Ecto neural progenitor cell (in vitro differentiated cells): Measurements from ENCODE around the gene C9orf50.
A peak's percentile ranks its signal among the peaks of the same experiment; 100 is the strongest.
"Not testable (repeated sequence)": the region's sequence is repeated elsewhere in the genome, so short reads cannot be mapped to it uniquely, and the experiment has no call there.

ENCODE experiments used
- DNase-seq: peaks from one replicate; pipeline ENCODE4 v3.0.0-alpha.2; 2018; ENCODE audit warnings: low spot score

C9orf50 gene

GRCh38 chr9:129620669-129621295, at the start of gene C9orf50:
Gene C9orf50 (minus strand): TSS chr9:129621101. CDS start chr9:129620574, 527 bp downstream.
- DNase-seq = no peak

- no peak for DNase-seq
These were observed 49.0 kb upstream of the C9orf50 start for GRCh38 chr9:129669946-129670345.

GRCh38 chr9:129669141-129669718, 48.3 kb upstream of the C9orf50 start:
- DNase-seq = no peak

GRCh38 chr9:129667850-129668249, 46.9 kb upstream of the C9orf50 start:
- no peak for DNase-seq

- DNase-seq = no peak
These were observed 46.5 kb upstream of the C9orf50 start for GRCh38 chr9:129667378-129667777.

GRCh38 chr9:129666575-129666974, 45.7 kb upstream of the C9orf50 start:
- no peak for DNase-seq

GRCh38 chr9:129665814-129666520, 45.1 kb upstream of the C9orf50 start:
- DNase-seq = peak; percentile 66

GRCh38 chr9:129665389-129665775, 44.5 kb upstream of the C9orf50 start, which contains the start of gene PRRX2:
Gene PRRX2 (plus strand): TSS chr9:129665647. CDS start chr9:129665868, 221 bp downstream.
- DNase-seq = peak; percentile 79

GRCh38 chr9:129664746-129665388, 44.0 kb upstream of the C9orf50 start:
- peak; percentile 71 for DNase-seq

- DNase-seq = not testable (repeated sequence)
These were observed 41.3 kb upstream of the C9orf50 start for GRCh38 chr9:129662239-129662638.

- DNase-seq = no peak
These were observed 40.1 kb upstream of the C9orf50 start for GRCh38 chr9:129661029-129661428.

GRCh38 chr9:129656795-129657390, 36.0 kb upstream of the C9orf50 start:
- DNase-seq = no peak

- DNase-seq = no peak
These were observed 34.8 kb upstream of the C9orf50 start for GRCh38 chr9:129655696-129656095.

GRCh38 chr9:129655154-129655553, 34.3 kb upstream of the C9orf50 start:
- DNase-seq = no peak

- no peak for DNase-seq
These were observed 33.7 kb upstream of the C9orf50 start for GRCh38 chr9:129654554-129655040.

- DNase-seq = no peak
These were observed 33.1 kb upstream of the C9orf50 start for GRCh38 chr9:129653823-129654553.

GRCh38 chr9:129650680-129651235, 29.9 kb upstream of the C9orf50 start:
- DNase-seq = no peak

GRCh38 chr9:129649726-129650679, 29.1 kb upstream of the C9orf50 start:
- DNase-seq = no peak

- DNase-seq = no peak
These were observed 27.8 kb upstream of the C9orf50 start for GRCh38 chr9:129648764-129649115.
